CD4-positive, alpha-beta T cell treated with Interleukin-6 at 100 ng/mL for 8 hours (primary cell): ENCODE data around the gene PPP4C.
A peak's percentile ranks its signal among the peaks of the same experiment; 100 is the strongest.
"Not testable (repeated sequence)": the region's sequence is repeated elsewhere in the genome, so short reads cannot be mapped to it uniquely, and the experiment has no call there.

Experiments
- DNase-seq: peaks from one replicate; pipeline ENCODE4 v3.0.0-alpha.2; 2020; ENCODE audit warnings: mixed read lengths, low spot score

Gene PPP4C

DNA sequence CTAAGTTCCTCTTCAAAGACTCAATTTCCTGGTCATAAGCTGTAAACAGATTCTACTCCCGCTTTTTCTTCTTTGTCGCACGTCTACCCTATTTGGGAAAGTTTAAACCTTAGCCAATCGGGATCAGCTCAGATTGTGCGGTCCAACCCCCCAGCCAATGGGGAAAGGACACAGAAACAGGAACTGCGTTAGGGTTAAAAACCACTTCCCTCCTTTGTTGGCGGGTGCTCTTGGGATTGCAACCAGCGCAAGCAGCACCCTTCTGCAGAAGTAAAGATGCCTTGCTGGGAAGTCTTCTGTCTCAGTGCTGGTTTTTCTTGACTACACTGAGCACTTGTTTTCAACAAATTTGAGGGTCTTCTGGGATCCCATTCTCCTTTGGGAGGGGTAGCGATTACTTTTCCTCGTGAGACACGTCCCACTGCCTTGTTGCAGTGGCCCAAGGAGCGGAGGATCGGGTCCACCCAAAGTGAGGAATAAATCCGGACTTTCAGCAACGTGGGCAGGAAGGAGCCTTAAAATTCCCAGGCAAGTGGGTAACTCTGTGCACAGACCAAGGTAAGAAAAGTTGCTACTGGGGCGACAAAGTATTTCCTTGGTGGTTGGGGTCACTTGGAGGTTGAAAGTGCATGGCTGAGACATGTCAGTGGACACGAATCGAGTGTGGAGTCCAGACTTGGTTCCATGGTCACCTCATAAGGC is 21.2 kb downstream of the PPP4C start:
- DNase-seq = no peak

DNA sequence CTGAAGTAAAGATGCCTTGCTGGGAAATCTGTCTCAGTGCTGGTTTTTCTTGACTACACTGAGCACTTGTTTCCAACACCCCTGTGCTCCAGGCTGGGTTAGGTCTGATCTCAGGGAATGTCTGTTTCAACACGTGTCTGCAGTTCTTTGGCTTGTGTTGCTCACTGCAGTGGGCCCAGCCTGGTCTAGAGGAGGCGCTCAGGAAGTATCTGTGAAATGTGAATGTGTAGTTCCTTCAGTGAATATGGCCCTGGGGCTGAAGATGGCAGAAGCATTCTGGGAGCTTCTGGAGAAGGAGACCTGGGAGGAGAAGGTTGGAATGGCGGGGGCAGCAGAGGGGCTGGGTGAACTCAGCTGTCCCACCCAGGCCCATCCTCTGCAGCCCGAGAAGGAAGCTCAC is 28.3 kb downstream of the PPP4C start:
- no peak for DNase-seq

DNA sequence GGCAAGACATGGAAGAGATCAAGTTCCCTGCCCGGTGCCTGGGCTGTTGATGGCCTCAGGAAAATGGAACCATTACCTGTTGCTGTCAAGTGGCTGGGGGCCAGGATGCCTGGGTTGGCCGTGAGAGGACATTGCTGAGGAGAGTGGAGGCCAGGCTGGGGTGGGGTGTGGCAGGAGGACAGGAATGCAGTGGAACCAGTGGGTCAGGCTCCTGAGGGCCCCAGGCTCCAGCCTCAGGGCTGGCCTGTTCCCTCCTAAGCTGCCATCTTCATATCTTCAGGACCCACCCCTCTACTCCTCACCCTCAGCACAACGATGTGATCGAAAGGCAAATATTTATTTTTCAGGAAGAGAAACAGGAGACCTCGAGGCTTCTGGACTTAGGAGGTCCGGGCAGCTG is 28.7 kb downstream of the PPP4C start:
- DNase-seq = no peak

DNA sequence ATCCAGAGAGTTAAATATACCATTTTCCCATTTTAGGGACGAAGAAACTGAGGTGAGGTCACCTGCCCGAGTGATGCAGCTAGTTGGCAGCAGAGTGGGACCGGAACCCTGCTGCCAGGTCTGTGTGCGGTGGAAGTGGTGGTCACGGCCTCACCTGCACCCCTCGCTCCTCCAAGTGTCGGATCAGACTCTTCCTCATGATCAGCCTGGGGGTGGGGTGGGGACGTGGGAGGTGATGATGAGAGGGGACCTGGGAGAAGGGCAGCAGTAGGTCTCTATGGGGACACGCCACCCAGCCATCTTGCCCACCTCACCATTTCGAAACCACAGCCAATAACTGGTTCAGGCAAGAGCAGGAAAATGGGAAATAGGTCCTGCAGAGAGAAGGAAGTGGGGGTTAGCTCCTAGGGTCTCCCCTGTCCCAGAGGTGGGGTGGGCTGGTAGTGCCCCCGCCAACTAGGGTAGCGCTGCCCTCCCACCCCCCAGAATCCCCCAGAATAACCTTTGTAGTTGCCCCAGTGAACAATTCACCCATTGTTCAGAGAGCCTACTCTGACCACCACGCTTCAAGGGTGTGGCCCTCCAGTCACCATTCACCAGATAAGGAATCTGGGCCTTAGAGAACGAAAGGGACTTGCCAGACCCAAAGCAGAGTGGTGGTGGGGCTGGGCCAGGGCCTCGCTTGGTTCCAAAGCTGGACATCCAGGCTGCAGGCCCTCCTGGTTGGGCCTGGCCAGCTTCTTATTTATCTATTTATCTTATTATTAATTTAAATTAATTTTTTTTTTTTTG is 32.5 kb downstream of the PPP4C start:
- no peak for DNase-seq

DNA sequence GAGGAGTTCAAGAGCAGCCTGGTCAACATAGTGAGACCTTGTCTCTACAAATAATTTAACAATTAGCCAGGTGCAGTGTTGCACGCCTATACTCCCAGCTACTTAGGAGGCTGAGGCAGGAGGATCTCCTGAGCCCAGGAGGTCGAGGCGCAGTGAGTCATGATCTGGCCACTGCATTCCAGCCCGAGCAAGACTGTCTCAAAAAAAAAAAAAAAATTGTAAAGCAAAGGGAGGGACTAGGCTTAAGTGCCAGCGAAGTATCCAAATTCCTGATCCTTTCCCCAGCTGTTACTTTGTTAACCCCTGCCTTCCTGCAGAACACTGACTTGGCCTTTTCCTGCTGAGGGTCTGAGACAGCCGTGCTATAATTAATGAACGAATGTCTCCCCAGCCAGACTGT is 34.9 kb downstream of the PPP4C start:
- no peak for DNase-seq

DNA sequence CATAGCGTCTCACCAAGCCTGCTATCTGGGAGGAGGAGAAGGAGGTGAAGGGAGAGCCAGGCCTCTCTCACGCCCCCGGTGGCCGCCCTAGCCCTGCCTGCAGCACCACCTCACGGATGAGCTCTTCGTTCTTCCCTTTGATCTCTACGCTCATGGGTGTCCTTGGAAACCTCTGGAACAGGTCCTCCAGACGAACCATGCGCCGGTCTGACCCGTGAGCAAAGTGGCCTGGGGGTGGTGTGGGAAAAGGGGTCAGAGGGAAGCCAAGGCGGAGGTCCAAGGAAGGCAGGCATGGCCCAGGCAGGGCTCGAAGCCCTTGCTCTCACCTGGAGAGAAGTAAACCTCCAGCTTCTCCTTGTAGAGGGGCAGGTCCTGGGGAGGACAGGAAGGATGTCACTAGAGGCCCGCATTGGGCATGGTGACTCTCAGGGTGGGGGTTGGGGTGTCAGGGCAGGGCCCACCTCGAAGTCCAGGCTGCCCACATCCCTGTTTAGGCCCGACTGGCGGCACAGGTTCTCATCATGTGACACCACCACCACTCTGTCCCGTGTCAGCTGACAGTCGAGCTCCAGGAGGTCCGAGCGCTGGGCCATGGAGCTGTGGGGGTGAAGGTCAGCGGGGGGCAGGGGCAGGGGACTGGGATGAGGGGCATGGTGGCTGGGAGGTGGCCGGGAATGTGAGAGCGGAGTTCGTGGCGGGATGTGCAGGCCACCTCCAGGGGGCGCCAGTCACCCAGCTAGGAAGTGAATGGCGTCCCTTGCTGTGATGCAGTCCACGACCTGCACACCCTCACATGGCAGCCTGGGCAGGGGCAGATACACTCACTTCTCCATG is 36.6 kb downstream of the PPP4C start:
- peak; percentile 49 for DNase-seq

DNA sequence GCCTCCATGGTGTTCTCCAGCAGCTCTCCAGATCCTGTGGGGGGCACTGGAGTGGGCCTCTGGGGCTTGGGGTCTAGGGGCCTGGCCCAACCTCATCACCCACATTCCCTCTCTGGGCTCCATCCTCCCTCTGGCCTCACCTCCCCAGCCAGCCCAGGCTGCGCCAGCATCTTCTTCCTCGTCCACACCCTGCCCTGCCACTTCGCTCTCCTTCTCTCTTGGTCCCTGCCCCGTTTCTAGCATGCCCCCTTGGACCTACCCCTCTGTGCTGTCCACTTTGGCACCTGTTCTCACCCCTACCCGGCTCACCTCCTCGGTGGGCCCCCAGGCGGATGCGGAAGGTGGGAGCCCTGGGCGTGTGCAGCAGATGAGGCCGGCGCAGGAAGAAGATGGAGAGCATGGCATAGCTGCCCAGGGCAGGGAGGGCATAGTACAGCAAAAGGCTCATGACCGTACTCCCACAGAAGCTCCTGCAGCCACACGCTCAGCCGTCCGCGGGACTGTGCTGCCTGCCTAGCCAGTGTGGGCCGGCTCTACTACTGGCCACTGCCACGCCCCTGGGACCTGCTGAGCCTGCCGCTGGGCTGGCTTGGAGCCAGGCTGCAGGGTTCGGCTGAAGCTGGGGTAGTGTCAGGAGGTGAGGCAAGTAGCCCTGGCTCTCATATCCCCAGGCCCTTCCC is 37.4 kb downstream of the PPP4C start, which contains the start of gene GDPD3:
GDPD3 (minus strand) TSS at position 507 of the 680 bp plus-strand sequence; CDS start at position 448, 59 bp downstream.
- DNase-seq = no peak

DNA sequence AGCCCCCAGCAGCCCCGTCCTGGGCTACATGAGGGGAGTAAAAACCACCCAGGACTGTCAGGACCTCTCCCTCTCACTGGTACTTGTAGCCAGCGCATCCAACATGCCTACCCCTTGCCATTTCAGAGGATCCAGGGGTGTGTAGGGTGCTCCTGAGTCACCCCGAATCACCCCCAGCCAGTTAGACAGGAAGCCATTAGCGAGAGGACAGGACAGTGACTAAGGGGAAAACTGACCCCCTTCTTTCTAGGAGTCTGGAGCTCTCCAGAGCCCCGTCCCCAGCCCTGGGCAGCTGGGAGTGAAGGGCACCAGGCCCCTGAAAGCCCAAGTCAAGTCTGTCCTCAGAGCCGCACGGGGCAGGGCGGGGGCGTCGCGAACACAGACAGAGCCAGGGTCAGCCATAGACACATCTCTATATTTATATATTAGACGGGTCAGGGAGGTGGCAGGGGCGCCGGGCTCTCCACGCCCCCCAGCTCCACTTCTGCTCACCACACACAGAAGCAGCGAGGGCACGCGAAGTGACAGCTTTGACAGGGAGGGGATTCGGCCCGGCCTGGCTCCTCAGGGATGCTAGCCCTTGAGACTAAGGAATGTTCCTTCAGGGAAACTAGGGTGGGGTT is 38.0 kb downstream of the PPP4C start:
- DNase-seq = no peak

DNA sequence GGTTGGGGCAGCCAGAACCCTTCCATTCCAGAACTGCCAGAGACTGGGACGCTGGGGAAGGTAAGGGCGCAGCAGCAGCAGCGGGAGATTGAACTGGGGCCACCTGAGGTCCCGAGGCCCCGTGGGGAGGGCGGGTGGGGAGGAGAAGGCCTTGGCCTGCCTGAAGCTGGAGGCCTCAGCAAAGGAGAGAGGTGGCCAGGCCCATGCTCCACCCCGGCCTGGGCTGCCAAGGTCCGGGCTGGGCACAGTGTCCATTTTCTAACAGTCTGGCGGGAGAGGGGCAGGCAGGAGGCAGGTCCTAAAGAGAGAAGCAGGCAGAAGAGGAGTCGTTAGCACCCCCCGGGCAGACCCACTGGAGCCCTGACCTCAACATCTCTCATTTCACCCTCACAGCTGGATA is 38.6 kb downstream of the PPP4C start:
- DNase-seq = no peak

DNA sequence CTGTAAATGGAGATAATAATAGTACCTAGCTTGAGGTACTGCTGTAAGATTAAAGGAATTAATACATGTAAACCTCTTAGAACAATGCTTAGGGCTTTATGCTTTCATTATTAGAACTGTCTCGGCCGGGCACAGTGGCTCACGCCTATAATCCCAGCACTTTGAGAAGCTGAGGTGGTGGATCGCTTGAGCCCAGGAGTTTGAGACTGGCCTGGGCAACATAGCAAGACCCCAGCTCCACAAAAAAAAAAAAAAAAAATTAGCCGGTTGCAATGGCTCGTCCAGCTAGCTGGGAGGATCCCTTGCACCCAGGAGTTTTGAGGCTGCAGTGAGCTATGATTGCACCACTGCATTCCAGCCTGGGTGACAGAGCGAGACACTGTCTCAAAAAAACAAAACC is 39.0 kb downstream of the PPP4C start:
- DNase-seq = not testable (repeated sequence)

DNA sequence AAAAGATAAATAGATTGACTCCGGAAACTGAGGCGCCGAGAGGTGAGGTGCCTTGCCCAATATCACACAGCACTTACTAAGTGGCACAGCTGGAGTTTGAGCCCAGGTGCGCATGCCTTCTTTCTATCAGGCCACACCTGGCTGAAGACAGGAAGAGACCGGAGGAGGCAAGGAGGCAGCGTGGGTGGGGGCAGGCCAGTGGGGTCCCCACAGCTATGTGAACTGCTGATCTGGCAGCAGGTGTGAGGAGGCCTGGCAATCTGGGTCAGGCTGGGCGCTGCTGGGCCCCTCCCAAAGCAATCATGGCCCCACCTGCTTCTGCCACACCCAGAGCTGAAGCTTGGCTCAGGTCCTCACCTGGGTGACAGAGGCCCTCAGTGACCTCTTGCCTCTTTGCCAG is 39.4 kb downstream of the PPP4C start:
- peak; percentile 44 for DNase-seq

DNA sequence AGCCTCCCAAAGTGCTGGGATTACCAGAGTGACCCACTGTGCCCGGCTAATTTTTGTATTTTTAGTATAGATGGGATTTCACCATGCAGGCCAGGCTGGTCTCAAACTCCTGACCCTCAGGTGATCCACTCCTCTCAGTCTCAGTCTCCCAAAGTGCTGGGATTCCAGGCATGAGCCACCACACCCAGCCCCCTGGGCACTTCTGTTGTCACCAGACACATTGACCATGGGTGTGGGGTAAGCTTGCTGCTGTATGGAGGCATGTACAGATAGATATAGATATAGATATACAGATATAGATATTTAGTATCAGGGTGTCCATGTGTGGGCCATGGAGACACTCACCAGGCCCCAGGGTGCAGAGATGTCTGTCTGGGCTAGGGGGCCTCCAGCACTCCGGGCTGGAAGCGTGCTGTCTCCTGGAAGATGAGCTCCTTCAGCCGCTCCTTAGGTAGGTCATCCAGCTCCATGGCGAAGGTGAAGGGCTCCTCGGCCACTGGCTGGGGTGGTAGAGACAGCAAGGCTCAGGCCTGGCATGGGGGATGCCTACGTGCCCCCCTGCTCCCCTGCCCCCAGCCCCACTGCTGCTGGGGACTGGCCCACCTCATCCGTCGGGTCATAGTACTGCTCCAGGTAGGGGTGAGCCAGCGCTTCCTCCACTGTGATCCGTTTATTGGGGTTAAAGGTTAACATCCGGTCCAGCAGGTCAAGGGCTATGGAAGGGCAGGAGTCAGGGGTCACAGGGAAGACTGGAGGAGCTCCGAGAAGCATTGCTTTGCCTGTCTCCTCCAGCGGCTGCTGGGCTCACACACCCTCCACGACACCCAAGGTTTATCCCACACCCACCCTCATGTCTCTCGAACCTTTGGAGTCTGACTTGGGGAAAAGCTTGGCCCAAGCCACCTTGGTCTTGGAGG is 40.8 kb downstream of the PPP4C start:
- no peak for DNase-seq

DNA sequence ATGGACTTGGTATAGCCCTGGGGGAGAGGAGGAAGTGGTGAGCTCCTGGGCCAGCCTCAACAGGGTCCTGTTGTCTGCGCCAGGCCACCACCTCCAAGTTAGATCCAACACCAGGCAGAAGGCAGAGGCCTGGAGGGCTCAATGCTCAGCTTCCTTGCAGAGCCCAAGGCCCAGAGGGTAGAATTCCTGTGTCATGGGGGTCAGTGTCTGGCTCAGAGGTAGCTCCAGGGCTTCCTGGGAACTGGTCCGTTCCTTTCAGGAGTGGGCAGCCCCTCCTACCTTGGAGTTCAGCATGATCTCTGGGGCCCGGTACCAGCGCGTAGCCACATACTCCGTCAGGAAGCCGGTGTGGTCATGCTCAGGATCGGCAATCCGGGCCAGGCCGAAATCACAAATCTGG is 42.0 kb downstream of the PPP4C start:
- no peak for DNase-seq

DNA sequence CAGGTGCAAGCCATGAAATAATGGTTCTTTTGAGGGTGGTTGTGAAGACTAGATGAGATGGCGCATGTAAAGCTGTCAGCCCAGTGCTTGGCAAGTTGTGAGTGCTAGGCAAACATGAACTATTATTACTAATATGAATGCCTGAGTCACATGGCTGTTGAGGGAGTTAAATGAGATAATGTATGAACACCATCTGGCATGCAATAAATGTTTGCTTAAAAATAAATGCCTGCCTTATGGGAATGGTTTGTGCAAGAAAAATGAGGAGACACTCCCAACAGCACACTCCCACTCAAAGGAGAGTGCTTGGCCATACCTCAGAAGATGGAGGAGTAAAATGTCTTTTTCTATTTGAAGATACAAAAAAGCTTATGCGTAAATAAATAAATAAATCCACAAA is 43.6 kb downstream of the PPP4C start:
- no peak for DNase-seq

DNA sequence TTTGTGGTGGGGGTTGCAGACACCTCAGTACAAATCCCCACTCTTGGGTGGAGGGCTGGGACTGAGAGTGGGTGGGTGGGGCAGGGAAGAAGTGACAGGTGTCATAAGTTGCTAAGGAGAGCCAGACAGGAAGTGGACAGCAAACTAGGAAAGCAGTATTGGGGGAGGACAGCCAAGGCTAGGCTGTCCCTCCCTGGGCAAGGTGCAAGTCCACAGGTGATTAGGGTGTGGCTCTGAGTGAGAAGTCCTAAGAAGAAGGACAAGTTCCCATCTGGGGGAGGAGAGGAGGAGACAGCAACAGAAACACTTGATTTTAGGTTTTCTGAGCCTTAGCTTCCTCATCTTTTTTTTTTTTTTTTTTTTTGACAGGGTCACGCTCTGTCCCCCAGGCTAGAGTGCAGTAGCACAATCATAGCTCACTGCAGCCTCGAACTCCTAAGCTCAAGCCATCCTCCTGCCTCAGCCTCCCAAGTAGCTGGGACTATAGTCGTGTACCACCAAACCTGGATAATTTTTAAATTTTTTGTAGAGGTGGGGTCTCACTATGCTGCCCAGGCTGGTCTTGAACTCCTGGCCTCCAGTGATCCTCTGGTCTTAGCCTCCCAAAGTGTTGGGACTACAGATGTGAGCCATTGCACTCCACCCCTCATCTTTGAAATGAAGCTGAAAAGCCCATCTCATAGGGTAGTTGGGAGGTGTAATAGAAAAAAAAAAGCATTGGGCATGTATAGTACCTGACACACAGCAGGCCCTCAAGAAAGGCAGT is 44.7 kb downstream of the PPP4C start:
- no peak for DNase-seq

DNA sequence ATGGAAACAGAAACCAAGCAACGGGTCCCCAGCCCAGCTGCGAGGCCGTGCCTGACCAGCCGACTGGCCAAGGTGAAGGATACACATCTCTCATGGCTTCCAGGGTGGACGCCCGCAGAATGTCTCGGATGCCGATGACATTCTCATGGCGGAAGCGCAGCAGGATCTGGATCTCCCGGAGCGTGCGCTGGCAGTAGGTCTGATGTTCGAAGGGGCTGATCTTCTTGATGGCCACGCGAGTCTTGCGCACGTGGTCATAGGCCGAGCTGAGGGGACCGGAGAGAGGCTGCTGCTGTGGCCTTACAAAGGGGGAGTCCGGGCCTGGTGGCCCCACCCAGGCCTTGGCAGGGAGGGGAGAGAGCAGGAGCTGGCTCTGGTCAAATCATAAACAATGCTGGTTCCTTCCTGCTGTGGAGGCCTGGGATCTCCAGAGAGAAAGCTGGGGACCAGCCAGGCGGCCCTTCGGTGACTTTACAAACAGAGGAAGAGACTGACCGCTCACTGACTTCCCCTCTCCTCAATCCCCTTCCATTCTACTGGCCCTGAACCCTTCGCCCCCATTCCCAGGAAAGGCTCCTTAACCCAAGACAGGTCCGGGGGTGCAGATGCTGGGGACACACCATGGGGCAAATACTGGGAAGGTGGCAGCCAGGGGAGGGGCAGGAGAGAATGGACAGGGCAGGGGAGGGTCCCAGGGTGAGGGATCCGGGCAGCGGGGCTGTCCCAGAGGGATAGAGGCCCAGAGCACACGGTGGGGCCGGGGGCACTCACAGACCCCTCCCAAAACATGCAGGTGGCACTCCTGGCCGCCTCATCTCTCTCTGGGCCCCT is 46.2 kb downstream of the PPP4C start:
- DNase-seq = no peak

DNA sequence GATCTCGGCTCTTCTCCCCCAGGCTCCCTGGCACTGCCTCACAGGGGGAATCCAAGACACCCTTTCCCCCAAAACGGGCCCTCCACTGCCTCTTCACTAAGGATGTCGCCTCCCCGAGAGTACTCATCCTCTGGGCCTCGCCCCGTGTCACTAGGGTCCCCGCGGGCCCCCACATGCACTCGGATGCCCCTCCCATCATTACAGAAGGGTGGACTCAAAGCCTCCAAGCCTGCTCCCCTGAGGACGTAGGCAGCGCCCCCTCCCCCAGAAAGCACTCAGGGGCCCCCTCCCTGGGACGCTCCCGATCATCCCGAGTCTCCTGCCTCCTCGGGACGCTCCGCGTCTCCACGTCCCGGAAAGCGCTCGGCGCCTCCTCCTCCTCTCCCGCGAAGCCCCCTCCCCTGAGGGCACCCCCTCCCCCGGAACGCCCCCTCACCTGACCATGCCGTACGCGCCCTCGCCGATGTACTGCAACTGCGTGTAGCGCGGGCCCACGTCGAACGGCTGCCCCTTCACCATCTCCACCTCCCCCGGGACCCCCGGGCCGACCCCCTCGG is 46.9 kb downstream of the PPP4C start:
- peak; percentile 9 for DNase-seq

DNA sequence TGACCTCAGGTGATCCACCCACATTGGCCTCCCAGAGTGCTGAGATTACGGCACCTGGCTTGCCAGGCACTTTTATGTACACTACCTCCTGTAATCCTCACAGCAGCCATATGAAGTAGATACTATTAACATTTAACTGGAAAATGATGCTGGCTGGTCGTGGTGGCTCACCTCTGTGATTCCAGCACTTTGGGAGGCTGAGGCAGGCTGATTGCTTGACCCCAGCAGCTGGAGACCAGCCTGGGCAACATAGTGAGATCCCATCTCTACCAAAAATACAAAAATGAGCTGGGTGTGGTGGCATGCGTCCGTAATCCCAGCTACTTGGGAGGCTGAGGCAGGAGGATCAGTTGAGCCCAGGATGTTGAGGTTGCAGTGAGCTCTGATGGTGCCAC is 49.2 kb downstream of the PPP4C start:
- no peak for DNase-seq

DNA sequence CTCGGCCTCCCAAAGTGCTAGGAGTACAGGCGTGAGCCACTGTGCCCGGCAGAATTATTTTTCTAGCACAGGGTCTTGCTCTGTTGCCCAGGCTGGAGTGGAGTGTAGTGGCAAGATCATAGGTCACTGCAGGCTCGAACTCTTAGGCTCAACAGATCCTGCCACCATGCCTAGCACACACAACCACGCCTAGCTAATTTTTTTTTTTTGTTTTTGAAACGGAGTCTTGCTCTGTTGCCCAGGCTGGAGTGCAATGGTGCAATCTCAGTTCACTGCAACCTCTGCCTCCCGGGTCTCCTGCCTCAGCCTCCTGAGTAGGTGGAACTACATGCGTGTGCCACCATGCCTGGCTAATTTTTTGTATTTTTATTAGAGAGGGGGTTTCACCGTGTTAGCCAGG is 49.9 kb downstream of the PPP4C start:
- not testable (repeated sequence) for DNase-seq
